DOHH2 (cell line): ENCODE results near the gene NCKAP5.

ENCODE experiments used
- H3F3A ChIP-seq: fragments of 200-600 bp; sonication (generic), shearing (Covaris generic); 2 replicates; pipeline ENCODE4 v1.6.0; 2016; ENCODE audit warnings: antibody characterized with exemption, mild to moderate bottlenecking; ENCODE audit not compliant: control insufficient read depth, insufficient read depth
- H3K27ac ChIP-seq: fragments of 200-600 bp; sonication (generic); 2 replicates; pipeline ENCODE4 v1.5.1; 2014; ENCODE audit warnings: low read depth, mild to moderate bottlenecking, low read length, moderate library complexity
- H3K27me3 ChIP-seq: fragments of 200-600 bp; sonication (generic); 2 replicates; pipeline ENCODE4 v1.6.1; 2014; ENCODE audit warnings: mild to moderate bottlenecking, low read length, mixed read lengths; ENCODE audit not compliant: control insufficient read depth
- H3K36me3 ChIP-seq: fragments of 200-600 bp; sonication (generic); 2 replicates; pipeline ENCODE4 v1.6.1; 2014; ENCODE audit warnings: mild to moderate bottlenecking, low read length, moderate library complexity, mixed read lengths; ENCODE audit not compliant: control insufficient read depth
- H3K4me1 ChIP-seq: fragments of 200-600 bp; sonication (generic); 2 replicates; pipeline ENCODE4 v1.6.1; 2014; ENCODE audit warnings: mild to moderate bottlenecking, low read length, mixed read lengths; ENCODE audit not compliant: control insufficient read depth
- H3K4me2 ChIP-seq: fragments of 200-600 bp; sonication (generic); 2 replicates; pipeline ENCODE4 v1.6.0; 2014; ENCODE audit warnings: mild to moderate bottlenecking, low read length, moderate library complexity
- H3K4me3 ChIP-seq: fragments of 200-600 bp; sonication (generic); 2 replicates; pipeline ENCODE4 v1.5.1; 2014; ENCODE audit warnings: mild to moderate bottlenecking, low read length, mixed read lengths
- H3K79me2 ChIP-seq: fragments of 200-600 bp; sonication (generic); 2 replicates; pipeline ENCODE4 v1.6.1; 2014; ENCODE audit warnings: mild to moderate bottlenecking, low read length, mixed read lengths; ENCODE audit not compliant: control insufficient read depth
- H3K9me2 ChIP-seq: fragments of 200-600 bp; sonication (generic); replicated peaks from 2 replicates; pipeline ENCODE4 v1.6.1; 2014; ENCODE audit warnings: mild to moderate bottlenecking, low read length, mixed read lengths; ENCODE audit not compliant: control insufficient read depth
- H3K9me3 ChIP-seq: fragments of 200-600 bp; sonication (generic); 2 replicates; pipeline ENCODE4 v1.6.1; 2014; ENCODE audit warnings: antibody characterized with exemption, low read length, mixed read lengths; ENCODE audit not compliant: control insufficient read depth, insufficient read depth
- H4K20me1 ChIP-seq: fragments of 200-600 bp; sonication (generic); 2 replicates; pipeline ENCODE4 v1.6.0; 2014; ENCODE audit warnings: low read depth, mild to moderate bottlenecking, antibody characterized with exemption, low read length, moderate library complexity; ENCODE audit not compliant: control insufficient read depth, insufficient read depth
- CTCF ChIP-seq: fragments of 200-600 bp; sonication (generic); IDR thresholded peaks from one replicate; pipeline ENCODE4 v1.5.1; 2014; ENCODE audit warnings: antibody characterized with exemption, mild to moderate bottlenecking, low read depth, low read length; ENCODE audit not compliant: poor library complexity, severe bottlenecking
- EZH2phosphoT487 ChIP-seq: fragments of 200-600 bp; sonication (generic); IDR thresholded peaks from 2 replicates; pipeline ENCODE4 v1.6.1; 2017; ENCODE audit warnings: borderline replicate concordance, mild to moderate bottlenecking, antibody characterized with exemption, low read length, moderate library complexity, mixed read lengths

NCKAP5 gene

GRCh38 chr2:133526530-133527300, 41.5 kb downstream of the NCKAP5 start:
- no peak for TF ChIP-seq EZH2phosphoT487
- no peak for TF ChIP-seq CTCF
- Histone ChIP-seq H3F3A (no peaks in the 10 kb centered on the region), H3K4me3 (no peak overlapping the region), H4K20me1 (no peaks in the 10 kb centered on the region), H3K27ac (no peak overlapping the region), H3K36me3 (no peaks in the 10 kb centered on the region), H3K9me3 (no peaks in the 10 kb centered on the region; the same call in 1 of the 2 replicates), H3K4me1 (no peaks in the 10 kb centered on the region), H3K27me3 (no peaks in the 10 kb centered on the region), H3K4me2 (no peak overlapping the region), H3K79me2 (no peaks in the 10 kb centered on the region), H3K9me2 (no peaks in the 10 kb centered on the region)

- Histone ChIP-seq H3K4me1 (no peaks in the 10 kb centered on the region), H3K4me2 (no peak overlapping the region), H3K9me3 (no peaks in the 10 kb centered on the region; the same call in 1 of the 2 replicates), H3K27ac (no peak overlapping the region), H3K9me2 (no peaks in the 10 kb centered on the region), H3K27me3 (no peaks in the 10 kb centered on the region), H3F3A (no peaks in the 10 kb centered on the region), H3K4me3 (no peak overlapping the region), H3K79me2 (no peaks in the 10 kb centered on the region), H4K20me1 (no peaks in the 10 kb centered on the region), H3K36me3 (no peaks in the 10 kb centered on the region)
- TF ChIP-seq EZH2phosphoT487 (no peak), CTCF (no peak)
Observed at GRCh38 chr2:133525613-133526529, 42.4 kb downstream of the NCKAP5 start.

DNA sequence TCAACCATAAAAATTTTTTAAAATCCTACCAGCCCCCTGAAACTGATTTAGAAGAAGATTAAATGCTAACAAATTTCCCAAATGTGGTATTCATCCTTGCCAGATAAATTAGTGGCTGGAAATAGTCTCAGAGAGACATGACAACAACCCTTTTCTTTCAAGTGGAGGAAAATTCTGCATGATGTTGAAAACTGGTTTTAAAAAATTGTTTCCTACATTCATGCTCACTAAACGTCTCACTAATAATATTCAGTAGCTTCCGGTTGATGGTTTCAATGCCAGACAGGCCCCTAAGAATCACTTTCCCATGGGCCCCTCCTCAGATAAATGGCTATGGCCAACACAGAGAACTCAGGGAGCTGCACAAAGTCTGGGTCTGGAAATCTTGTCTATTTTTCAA, 43.2 kb downstream of the NCKAP5 start:
- no peaks in the 10 kb centered on the region; the same call in 1 of the 2 replicates for H3K9me3 ChIP-seq
- H3K9me2 ChIP-seq, result no peaks in the 10 kb centered on the region
- H3K27me3 ChIP-seq, result no peaks in the 10 kb centered on the region
- H3K36me3 ChIP-seq, result no peaks in the 10 kb centered on the region
- H4K20me1 ChIP-seq, result no peaks in the 10 kb centered on the region
- H3K4me1 ChIP-seq, result no peaks in the 10 kb centered on the region
- H3K4me3 ChIP-seq, result no peak overlapping the region
- TF ChIP-seq CTCF (no peak), EZH2phosphoT487 (no peak)
- H3K4me2 ChIP-seq, result no peak overlapping the region
- no peaks in the 10 kb centered on the region for H3K79me2 ChIP-seq
- no peak overlapping the region for H3K27ac ChIP-seq
- no peaks in the 10 kb centered on the region for H3F3A ChIP-seq
